ENCODE data around the gene RNASE13. TPM values are rescaled to one million over a fixed set of nuclear protein-coding genes. Genes with fewer than 3 reads are reported as not detected.
A peak's percentile ranks its signal among the peaks of the same experiment; 100 is the strongest.

RNASE13 gene, protein sequence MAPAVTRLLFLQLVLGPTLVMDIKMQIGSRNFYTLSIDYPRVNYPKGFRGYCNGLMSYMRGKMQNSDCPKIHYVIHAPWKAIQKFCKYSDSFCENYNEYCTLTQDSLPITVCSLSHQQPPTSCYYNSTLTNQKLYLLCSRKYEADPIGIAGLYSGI
- polyA plus RNA-seq (2012; rRNA removed) = 0.10 TPM in 1 of 2 replicates, not detected in the other
- polyA plus RNA-seq (2012; cell fraction: cytosol; rRNA removed) = not detected in 2 replicates
- 0.12 and 0.36 TPM in 2 replicates for polyA plus RNA-seq (2012; cell fraction: nucleus; rRNA removed)

DNA sequence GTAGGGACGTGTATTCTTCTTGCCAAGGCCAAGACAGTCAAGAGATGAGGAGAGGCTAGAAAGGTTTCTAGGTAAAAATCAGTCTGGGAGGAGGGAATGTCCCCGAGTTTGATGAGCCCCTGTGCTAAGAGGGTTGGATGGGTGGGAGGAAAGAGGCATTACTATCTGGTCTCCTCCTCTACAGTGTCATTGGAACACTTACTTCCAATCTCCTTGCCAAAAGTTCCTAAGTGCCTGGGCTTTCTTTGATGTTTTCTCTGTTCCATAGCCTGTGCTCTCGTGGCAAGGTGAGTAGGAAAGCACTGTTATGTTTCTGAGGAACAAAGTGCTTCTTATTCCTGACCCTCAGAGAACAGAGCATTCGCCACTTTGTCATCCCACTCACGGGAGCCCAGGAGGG, at the start of gene RNASE13:
Gene RNASE13 (minus strand): TSS at position 101 of the 400 bp plus-strand sequence. CDS start 519 bp downstream, outside the sequence.
- no peak for DNase-seq
- H4K20me1 ChIP-seq (ENCODE audit: insufficient read depth) = no peaks in the 10 kb centered on the region
- ChIA-PET CTCF (interaction anchor here (1.3 to 7.5 kb wide), 3 partner anchors 10 to 58 kb away, joined by 3 to 73 read pairs (median 12); no protein-coding TSS in a partner anchor), POLR2A (no interaction called here)
- no peaks in the 10 kb centered on the region for H3K9me2 ChIP-seq
- no peak within 1 kb of the TSS for H3K4me2 ChIP-seq
- no peak within 1 kb of the TSS for H3K4me3 ChIP-seq (ENCODE audit: low read depth in 2 of 2, low read length in 1 of 2)
- H3K36me3 ChIP-seq (replicated peaks in 1 of 2; ENCODE audit: control insufficient read depth in 1 of 2, insufficient read depth in 2 of 2, low read length in 1 of 2) = no peaks in the 10 kb centered on the region
- no peak within 1 kb of the TSS for H3K9ac ChIP-seq
- H3K27ac ChIP-seq (ENCODE audit: low read depth in 2 of 2, low read length in 1 of 2) = no peak within 1 kb of the TSS
- H2AFZ ChIP-seq (ENCODE audit: low read depth) = no peak within 1 kb of the TSS
- no peaks in the 10 kb centered on the region for H3K79me2 ChIP-seq (ENCODE audit: insufficient read depth)
- no peaks in the 10 kb centered on the region for H3F3A ChIP-seq (replicated peaks; ENCODE audit: insufficient read depth)
- WGBS (ENCODE audit: low lambda C conversion rate) = 8% methylated on average over 5 of the region's 5 CpGs
- TF ChIP-seq POLR2AphosphoS5 (IDR thresholded peaks at IDR 0.05; ENCODE audit: low read depth, low read length) (no peak), SMC3 (IDR thresholded peaks at IDR 0.05; ENCODE audit: low read depth, low read length) (no peak), NFIC (IDR thresholded peaks at IDR 0.05; ENCODE audit: borderline replicate concordance) (no peak), ELF1 (IDR thresholded peaks at IDR 0.05) (no peak), JUND (IDR thresholded peaks at IDR 0.05) (no peak), SIN3A (IDR thresholded peaks at IDR 0.05; ENCODE audit: borderline replicate concordance, low read depth, low read length) (no peak), GATA2 (CRISPR knock-in tag; IDR thresholded peaks at IDR 0.05) (no peak)
- TF ChIP-seq, protein P1, sequence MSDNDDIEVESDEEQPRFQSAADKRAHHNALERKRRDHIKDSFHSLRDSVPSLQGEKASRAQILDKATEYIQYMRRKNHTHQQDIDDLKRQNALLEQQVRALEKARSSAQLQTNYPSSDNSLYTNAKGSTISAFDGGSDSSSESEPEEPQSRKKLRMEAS (IDR thresholded peaks at IDR 0.05; ENCODE audit: low read depth) = no peak
- H3K4me1 ChIP-seq (ENCODE audit: control insufficient read depth in 1 of 2, insufficient read depth in 2 of 2, low read depth in 1 of 2, low read length in 1 of 2) = no peaks in the 10 kb centered on the region
- peaks cover 39% of the 10 kb centered on the region; the same call in 1 of the 2 replicates for H3K27me3 ChIP-seq (ENCODE audit: insufficient read depth)
- H3K9me3 ChIP-seq = no peaks in the 10 kb centered on the region

DNA sequence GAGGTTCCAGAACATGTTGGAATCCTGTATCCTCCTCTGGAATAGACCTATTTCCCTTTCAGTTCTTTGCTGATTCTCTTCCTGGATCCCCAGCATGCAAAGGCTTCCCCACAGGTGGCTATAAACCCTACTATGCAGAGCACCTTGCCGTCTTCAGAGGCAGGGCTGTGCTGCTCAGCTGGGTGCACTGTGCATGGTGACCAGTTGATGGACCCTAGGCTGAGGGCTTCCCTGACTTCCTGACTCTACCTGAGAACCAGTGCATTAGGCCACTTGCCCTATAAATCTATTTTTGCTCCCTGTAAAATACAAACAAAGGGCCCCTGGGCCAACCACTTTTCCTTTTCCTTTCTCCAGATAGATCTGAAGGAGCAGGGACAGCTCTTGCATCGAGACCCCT, 49.8 kb upstream of the RNASE13 start:
- Histone ChIP-seq H2AFZ (ENCODE audit: low read depth) (no peak overlapping the region), H3K4me1 (ENCODE audit: control insufficient read depth in 1 of 2, insufficient read depth in 2 of 2, low read depth in 1 of 2, low read length in 1 of 2) (peaks cover 9 to 24% of the 10 kb centered on the region in 2 experiments; a peak in 3 of 4 replicates), H3K36me3 (replicated peaks in 1 of 2; ENCODE audit: control insufficient read depth in 1 of 2, insufficient read depth in 2 of 2, low read length in 1 of 2) (peaks cover 63 to 80% of the 10 kb centered on the region in 2 experiments), H4K20me1 (ENCODE audit: insufficient read depth) (no peaks in the 10 kb centered on the region), H3K9ac (no peak overlapping the region), H3K9me2 (no peaks in the 10 kb centered on the region), H3K27ac (ENCODE audit: low read depth in 2 of 2, low read length in 1 of 2) (peak overlapping the region in 1 of 2 experiments; percentile 89; a peak in 2 of 4 replicates), H3K79me2 (ENCODE audit: insufficient read depth) (peaks cover 5% of the 10 kb centered on the region; the same call in 1 of the 2 replicates), H3K4me2 (no peak overlapping the region; the same call in 1 of the 2 replicates), H3K4me3 (ENCODE audit: low read depth in 2 of 2, low read length in 1 of 2) (no peak overlapping the region), H3K9me3 (no peaks in the 10 kb centered on the region), H3F3A (replicated peaks; ENCODE audit: insufficient read depth) (peaks cover 42% of the 10 kb centered on the region), H3K27me3 (ENCODE audit: insufficient read depth) (no peaks in the 10 kb centered on the region)
- CTCF ChIA-PET = interaction anchor here (1.2 to 8.6 kb wide), 5 partner anchors 11 to 70 kb away, joined by 7 to 68 read pairs (median 12); partner anchors contain the start of genes ARHGEF40 and ZNF219
- no peak for TF ChIP-seq SIN3A (IDR thresholded peaks at IDR 0.05; ENCODE audit: borderline replicate concordance, low read depth, low read length)
- no peak for TF ChIP-seq MXI1 (IDR thresholded peaks at IDR 0.05; ENCODE audit: low read depth, low read length)
- TF ChIP-seq, protein P2, sequence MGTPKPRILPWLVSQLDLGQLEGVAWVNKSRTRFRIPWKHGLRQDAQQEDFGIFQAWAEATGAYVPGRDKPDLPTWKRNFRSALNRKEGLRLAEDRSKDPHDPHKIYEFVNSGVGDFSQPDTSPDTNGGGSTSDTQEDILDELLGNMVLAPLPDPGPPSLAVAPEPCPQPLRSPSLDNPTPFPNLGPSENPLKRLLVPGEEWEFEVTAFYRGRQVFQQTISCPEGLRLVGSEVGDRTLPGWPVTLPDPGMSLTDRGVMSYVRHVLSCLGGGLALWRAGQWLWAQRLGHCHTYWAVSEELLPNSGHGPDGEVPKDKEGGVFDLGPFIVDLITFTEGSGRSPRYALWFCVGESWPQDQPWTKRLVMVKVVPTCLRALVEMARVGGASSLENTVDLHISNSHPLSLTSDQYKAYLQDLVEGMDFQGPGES (IDR thresholded peaks at IDR 0.05; ENCODE audit: low read depth, low read length) = no peak
- no peak for TF ChIP-seq POLR2AphosphoS5 (IDR thresholded peaks at IDR 0.05; ENCODE audit: low read depth, low read length)
- TF ChIP-seq, protein P3, sequence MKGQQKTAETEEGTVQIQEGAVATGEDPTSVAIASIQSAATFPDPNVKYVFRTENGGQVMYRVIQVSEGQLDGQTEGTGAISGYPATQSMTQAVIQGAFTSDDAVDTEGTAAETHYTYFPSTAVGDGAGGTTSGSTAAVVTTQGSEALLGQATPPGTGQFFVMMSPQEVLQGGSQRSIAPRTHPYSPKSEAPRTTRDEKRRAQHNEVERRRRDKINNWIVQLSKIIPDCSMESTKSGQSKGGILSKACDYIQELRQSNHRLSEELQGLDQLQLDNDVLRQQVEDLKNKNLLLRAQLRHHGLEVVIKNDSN (IDR thresholded peaks at IDR 0.05; ENCODE audit: borderline replicate concordance, low read depth) = no peak
- POLR2A ChIA-PET = interaction anchor here (1.2 to 1.7 kb wide), 2 partner anchors 13 kb away, joined by 4 to 11 read pairs; no protein-coding TSS in a partner anchor
- WGBS (ENCODE audit: low lambda C conversion rate) = 96% methylated on average over 2 of the region's 2 CpGs
- peak; percentile 7 for DNase-seq
